IMR-90 (cell line): ENCODE measurements around the gene CHP1.

Experiments
- CTCF ChIP-seq: conservative IDR thresholded peaks from 2 replicates; pipeline ENCODE4 v1.5.1; 2012; ENCODE audit warnings: mild to moderate bottlenecking, low read depth, low read length, improper control_type of control experiment
- FOS ChIP-seq: fragments of 150-350 bp; IDR thresholded peaks from 2 replicates; pipeline ENCODE4 v1.6.1; 2016; ENCODE audit warnings: low read depth, low read length
- MAFK ChIP-seq: IDR thresholded peaks from 2 replicates; pipeline ENCODE4 v1.6.1; 2012; ENCODE audit warnings: low read depth, low read length, improper control_type of control experiment
- MXI1 ChIP-seq: IDR thresholded peaks from 2 replicates; pipeline ENCODE4 v1.6.1; 2012; ENCODE audit warnings: low read depth, mild to moderate bottlenecking, low read length, moderate library complexity, borderline replicate concordance
- POLR2A ChIP-seq: IDR thresholded peaks from 2 replicates; pipeline ENCODE4 v1.6.1; 2012; ENCODE audit warnings: mild to moderate bottlenecking, low read depth, low read length
- RAD21 ChIP-seq: IDR thresholded peaks from 2 replicates; pipeline ENCODE4 v1.6.1; 2012; ENCODE audit warnings: low read length, improper control_type of control experiment
- RCOR1 ChIP-seq: IDR thresholded peaks from 2 replicates; pipeline ENCODE4 v1.6.1; 2012; ENCODE audit warnings: mild to moderate bottlenecking, low read length, improper control_type of control experiment; ENCODE audit not compliant: insufficient replicate concordance
- TF ChIP-seq, protein P1 (sequence below): fragments of 150-350 bp; IDR thresholded peaks from 2 replicates; pipeline ENCODE4 v1.6.1; 2016; ENCODE audit warnings: low read depth, mild to moderate bottlenecking, low read length, moderate library complexity, borderline replicate concordance

GRCh38 chr15:41183581-41183980 is 47.5 kb upstream of the CHP1 start:
- TF ChIP-seq CTCF, result no peak
- no peak for TF ChIP-seq RCOR1
- no peak for TF ChIP-seq MXI1
- TF ChIP-seq POLR2A, result no peak
- TF ChIP-seq RAD21, result no peak
- TF ChIP-seq MAFK, result no peak
- TF ChIP-seq, protein P1, sequence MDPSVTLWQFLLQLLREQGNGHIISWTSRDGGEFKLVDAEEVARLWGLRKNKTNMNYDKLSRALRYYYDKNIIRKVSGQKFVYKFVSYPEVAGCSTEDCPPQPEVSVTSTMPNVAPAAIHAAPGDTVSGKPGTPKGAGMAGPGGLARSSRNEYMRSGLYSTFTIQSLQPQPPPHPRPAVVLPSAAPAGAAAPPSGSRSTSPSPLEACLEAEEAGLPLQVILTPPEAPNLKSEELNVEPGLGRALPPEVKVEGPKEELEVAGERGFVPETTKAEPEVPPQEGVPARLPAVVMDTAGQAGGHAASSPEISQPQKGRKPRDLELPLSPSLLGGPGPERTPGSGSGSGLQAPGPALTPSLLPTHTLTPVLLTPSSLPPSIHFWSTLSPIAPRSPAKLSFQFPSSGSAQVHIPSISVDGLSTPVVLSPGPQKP, result no peak
- no peak for TF ChIP-seq FOS
